Inferior parietal cortex (tissue), 1 donor: Measurements from ENCODE around the gene PLEKHJ1.
A peak's percentile ranks its signal among the peaks of the same experiment; 100 is the strongest.
"Not testable (repeated sequence)": the region's sequence is repeated elsewhere in the genome, so short reads cannot be mapped to it uniquely, and the experiment has no call there.

Source experiments
- DNase-seq: peaks from one replicate; pipeline ENCODE4 v3.0.0-alpha.2; 2016; ENCODE audit errors: extremely low spot score

PLEKHJ1 gene, protein sequence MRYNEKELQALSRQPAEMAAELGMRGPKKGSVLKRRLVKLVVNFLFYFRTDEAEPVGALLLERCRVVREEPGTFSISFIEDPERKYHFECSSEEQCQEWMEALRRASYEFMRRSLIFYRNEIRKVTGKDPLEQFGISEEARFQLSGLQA

DNA sequence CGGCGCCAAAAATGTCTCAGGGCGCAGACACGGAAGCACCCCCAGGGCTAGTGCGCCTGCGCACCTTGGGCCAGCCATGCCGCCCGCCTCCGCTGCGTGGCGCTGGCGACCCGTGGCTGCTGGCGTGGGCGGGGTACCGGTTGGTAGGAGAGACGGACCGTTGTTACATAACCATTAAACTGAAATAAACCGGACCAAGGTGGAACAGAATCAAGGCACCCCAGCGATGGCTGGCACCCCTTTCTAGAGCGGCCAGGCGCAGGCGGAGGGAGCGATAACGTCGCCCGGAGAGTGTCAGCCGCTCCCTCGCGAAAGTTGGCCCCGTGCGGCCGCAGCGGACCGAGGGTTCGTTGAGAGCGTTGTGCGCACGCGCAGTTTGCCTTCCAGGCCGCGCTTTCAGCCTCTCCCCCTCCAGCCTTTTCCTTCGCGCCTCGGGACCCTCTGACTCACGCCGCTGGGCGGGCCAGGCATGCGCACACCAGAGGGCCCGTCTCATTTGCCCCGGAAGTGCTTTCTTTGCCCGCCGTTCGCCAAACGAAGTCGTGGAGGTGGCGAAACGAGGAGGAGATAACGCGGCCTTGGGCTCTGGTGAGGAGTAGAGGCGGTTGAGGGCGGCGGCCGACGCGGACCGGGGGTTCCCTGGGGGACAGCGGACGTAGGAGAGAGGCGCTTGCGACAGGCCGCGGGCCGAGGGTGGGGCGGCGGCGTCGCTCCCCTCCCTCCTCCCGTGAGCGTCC, at the start of gene PLEKHJ1, which contains the start of gene SF3A2:
TSS of gene PLEKHJ1 (minus strand) at position 16 of the 737 bp plus-strand sequence. CDS start 81 bp downstream, outside the sequence.
TSS of gene SF3A2 (plus strand) at position 511 of the 737 bp plus-strand sequence. CDS start 6,595 bp downstream, outside the sequence.
- peak; percentile 96 for DNase-seq

DNA sequence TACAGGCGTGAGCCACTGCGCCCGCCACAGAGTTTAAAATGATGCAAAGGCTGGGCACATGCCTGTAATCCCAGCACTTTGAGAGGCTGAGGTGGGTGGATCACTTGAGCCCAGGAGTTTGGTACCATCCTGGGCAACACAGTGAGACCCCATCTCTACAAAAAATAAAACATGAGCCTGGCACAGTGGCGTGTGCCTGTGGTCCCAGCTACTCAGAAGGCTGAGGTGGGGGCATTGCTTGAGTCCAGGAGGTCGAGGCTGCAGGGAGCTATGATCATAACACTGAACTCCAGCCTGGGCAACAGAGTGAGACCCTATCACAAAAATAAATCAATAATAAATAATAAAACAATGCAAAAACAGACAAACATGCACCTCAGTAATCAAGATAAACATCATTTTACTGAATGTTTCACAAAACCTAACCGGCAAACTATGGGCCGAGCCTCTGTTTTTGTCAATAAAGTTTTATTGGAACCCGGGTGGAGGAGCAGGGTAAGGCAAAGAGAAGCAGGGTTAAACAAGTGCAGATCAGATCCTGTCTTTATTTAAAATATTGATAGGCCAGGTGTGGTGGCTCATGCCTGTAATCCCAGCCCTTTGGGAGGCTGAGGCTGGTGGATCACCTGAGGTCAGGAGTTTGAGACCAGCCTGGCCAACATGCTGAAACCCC, 47.8 kb upstream of the PLEKHJ1 start:
- no peak for DNase-seq

DNA sequence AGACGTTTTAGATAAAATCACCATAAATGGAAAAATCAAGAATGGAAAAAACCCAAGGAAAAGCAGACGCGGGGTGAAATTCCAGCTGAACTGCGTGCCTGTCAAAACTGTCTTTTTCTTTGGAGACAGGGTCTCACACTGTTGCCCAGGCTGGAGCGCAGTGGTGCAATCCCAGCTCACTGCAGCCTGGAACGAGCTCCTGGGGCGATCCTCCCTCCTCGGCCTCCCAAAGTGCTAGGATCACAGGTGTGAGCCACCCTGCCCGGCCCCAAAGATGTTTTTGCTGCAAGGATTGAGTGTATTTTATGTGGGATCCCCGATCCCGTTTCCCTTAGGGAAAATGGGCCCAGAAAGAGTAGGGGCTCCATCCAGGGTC, 46.7 kb upstream of the PLEKHJ1 start:
- no peak for DNase-seq

DNA sequence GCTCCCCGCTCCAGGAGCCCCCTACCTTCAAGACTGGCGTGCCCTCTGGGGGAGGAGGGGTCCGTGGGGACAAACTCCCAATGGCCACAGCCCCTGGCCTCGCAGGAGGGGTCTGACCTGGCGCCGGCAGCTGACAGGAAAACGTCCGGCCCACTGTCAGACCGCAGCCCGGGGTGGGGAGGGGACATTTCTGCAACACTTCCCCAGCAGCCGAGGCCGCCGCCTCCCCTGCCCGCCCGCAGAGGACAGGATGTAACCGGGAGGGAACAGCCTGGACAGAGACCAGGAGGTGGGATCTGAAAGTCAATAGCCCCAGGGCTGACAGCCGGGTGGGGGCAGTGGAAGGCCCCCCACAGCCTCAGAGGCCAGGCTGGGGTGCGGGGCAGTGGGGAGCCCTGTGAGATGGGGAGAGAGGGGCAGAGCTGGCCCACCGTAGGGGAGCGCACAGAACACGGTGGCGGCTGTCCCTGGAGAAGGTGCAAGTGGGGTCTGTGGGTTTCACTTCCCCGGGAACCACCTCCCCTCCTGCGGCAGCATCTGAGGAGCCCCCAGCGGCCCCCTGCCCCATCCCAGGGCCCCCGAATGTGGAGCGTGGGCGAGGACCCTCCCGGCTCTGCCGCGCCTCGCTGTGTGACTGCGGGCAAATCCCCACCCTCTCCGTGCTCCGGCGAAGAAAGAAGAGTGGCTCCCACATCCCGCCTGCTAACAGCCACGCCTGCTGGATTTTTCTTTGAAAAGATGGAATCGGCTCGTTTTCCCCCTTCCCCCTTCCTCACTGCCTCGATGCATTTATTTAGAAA, 46.1 kb upstream of the PLEKHJ1 start, which contains the start of gene PEAK3:
TSS of gene PEAK3 (minus strand) at position 114 of the 800 bp plus-strand sequence. CDS start 1,244 bp downstream, outside the sequence.
- DNase-seq, result no peak

DNA sequence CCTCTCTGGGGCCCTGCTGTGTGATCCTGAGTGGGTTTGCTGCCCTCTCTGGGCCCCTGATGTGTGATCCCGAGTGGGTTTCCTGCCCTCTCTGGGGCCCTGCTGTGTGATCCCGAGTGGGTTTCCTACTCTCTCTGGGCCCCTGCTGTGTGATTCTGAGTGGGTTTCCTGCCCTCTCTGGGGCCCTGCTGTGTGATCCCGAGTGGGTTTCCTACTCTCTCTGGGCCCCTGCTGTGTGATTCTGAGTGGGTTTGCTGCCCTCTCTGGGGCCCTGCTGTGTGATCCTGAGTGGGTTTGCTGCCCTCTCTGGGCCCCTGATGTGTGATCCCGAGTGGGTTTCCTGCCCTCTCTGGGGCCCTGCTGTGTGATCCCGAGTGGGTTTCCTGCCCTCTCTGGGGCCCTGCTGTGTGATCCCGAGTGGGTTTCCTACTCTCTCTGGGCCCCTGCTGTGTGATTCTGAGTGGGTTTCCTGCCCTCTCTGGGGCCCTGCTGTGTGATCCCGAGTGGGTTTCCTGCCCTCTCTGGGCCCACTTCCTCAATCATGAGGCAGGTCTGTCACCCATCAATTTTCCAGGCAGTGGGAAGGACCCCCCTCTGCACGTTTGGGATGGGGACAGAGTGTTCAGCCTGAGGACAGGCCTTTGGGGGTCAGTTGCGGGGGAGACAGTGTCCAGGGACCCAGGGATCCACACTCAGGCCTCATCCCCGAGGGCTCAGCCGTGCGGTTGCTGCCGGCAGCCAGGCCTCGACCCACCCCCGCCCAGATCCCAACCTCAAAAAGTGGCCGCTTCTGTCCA, 45.3 kb upstream of the PLEKHJ1 start:
- DNase-seq, result not testable (repeated sequence)

DNA sequence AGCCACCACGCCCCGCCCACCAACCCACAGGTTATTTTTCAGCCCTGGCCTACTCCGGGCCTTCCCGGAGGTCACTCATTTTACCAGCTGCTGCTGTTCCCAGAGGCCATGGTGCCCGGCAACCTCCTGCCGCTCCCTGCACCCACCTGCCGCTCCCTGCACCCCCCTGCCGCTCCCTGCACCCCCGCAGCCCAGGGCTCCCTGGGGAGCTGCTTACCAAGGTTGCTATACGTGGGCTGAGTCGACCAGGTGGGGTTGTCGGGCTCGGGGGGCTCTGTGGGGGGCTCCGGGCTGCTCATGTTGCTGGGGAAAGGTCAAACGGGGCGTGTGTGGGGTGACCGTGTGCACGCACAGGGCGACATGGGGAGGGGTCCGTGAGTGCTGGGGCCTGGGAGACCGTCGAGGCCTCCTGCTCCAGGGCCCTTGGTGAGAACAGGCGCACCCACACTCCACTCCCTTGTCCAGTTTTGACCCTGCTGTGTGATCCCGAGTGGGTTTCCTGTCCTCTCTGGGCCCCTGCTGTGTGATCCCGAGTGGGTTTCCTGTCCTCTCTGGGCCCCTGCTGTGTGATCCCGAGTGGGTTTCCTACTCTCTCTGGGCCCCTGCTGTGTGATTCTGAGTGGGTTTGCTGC, 44.6 kb upstream of the PLEKHJ1 start:
- DNase-seq, result no peak

DNA sequence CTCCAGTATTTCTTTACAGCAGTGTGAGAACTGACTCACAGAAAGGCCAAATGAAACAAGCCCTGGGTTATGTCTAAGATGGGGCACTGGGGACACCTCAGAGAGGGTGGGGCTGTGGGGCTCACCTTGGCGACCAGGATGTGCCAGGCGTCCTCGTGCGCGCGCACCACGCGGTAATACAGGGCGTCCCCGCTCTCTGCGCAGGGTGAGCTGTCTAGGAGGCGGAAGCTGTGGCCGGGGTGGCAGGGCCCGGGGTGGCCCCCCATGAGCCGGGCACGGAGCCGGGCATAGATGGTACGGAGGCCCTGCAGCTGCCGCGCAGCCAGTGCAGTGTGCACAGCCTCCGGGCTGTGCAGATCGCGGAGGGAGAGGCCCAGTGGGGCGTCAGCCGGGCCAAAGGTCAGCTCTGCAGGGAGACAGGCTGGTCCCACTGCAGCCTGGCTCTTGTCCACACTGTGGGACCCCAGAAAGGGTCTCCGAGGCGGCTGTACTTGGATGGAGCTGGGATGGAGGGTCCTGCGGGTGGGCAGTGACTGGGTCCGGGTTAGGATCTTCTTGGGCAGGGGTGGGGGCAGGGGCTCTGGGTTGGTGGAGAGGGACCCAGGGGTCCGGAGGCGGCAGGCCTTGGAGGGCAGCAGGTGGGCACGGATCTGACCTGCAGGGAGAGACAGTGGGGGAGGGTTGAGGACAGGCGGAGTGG, 42.5 kb upstream of the PLEKHJ1 start:
- no peak for DNase-seq

DNA sequence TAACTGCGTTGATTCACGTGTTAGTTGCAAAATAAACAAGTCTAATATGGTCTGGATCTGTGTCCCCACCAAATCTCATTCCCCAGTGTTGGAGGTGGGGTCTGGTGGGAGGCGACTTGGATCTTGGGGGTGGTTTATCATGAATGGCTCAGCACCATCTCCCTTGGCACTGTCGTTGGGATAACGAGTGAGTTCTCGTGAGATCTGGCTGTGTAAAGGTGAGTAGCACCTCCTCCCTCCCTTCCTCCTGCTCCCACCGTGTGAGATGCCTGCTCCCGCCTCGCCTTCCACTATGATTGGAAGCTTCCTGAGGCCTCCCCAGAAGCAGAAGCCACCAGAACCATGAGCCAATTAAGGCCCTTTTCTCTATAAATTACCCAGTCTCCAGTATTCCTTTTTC, 41.0 kb upstream of the PLEKHJ1 start:
- DNase-seq, result no peak

DNA sequence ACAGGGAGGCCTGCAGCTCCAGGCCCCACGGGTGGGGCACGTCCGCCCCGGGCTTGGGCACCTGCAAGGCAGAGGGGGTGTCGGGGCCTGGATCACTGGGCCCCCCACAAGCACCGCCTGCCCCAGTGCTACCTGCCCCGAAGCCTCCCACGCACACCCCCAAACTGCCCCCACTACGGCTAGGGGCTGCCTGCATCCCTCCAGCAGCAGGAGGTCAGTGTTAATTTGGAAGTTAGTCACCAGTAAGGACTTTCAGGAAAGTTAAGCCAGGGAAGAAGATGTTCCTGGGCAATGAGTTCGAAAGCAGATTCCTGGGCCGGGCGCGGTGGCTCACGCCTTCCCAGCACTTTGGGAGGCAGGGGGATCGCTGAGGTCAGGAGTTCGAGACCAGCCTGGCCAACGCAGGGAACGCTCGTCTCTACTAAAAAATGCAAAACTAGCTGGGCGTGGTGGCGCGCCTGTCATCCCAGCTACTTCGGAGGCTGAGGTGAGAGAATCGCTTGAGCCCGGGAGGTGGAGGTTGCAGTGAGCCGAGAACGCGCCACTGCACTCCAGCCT, 40.4 kb upstream of the PLEKHJ1 start:
- DNase-seq, result no peak

DNA sequence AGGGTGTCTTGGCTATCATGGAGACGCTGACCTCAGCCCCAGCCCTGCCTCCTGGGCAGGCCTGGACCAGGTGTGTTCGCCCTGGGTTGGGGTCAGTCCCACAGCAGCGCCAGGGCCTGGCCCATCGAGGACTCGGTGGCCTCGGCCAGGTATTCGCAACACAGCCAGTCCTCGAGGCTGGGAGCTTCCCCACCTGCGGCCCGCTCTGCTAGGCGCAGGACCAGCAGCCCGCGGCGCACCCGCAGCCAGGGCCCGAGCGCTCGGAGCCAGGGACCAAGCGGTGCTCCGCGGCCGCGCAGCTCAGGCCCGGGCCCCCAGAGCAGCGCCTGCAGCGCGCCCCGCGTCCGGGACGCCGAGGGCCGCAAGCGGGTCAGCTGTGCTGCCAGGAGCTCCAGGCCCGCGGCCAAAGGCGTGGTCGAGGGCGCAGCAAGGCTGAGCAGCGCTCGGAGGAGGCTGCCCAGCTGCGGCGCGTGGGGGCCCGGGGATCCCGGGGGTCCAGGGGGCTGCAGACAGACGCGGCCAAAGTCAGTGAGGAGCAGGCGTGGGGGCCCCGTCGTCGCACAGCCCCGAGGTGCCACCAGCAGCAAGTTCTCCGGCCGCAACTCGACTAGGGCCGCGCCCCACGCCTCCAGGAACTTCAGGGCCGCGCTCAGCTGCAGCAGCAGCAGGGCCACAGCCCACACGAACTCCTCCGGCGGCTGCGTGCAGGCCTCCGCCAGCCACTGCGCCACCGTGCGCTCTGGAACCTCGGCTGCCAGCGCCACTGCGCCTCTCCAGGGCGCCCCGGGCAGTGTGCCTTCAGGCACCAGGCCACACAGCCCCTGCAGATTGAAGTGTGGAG, 39.7 kb upstream of the PLEKHJ1 start:
- no peak for DNase-seq

DNA sequence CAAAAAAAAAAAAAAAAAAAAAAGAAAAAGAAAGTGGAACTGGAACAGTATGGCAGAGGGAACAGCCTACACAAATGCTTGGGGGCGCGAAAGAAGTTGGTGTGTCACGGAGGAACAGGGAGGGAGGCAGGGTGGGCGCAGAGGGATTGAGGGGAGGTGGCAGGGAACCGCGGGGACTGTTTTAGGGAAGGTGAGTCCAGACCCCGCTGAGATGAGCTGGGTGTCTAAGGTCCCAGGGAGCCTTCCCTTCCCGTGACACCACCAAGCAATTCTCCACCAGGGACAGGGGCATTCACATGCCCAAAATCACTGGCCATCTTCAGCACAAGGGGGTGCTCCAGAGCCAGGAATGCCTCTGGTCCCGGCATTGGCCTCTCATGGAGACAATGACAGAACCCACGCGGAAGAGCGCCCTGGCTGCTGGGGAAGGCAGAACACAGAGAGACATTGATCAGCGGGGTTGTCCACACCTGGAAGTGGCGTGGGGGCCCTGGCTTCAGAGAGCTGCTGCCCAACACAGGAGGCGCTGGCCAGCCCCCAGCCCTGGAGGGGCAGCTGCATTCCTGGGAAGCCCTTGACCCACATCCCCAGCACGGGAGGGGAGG, 38.9 kb upstream of the PLEKHJ1 start:
- peak; percentile 76 for DNase-seq

DNA sequence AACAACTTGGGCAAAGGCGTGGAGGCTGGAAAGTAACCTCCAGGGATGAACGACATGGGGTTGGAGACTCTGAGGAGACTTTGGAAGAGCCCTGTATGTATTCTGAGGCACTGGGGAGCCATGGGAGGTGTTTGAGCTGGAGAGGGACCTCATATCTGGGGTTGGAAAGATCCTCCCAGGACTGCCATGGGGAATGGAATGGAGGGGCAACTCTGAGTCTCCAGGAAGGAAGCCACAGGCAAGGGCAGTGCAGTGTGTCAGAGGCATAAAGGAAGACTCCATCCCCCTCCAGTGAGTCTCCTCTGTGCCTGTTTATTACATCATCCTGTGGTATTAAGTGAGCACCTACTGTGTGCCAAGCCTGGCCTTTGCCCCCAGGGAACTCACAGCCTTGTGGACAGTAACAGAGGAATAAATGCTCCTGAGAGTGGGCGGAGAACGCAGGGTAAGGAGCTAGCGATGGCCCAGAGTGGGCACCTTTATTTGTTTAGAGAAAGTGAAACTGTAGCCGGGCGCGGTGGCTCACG, 38.1 kb upstream of the PLEKHJ1 start:
- no peak for DNase-seq

DNA sequence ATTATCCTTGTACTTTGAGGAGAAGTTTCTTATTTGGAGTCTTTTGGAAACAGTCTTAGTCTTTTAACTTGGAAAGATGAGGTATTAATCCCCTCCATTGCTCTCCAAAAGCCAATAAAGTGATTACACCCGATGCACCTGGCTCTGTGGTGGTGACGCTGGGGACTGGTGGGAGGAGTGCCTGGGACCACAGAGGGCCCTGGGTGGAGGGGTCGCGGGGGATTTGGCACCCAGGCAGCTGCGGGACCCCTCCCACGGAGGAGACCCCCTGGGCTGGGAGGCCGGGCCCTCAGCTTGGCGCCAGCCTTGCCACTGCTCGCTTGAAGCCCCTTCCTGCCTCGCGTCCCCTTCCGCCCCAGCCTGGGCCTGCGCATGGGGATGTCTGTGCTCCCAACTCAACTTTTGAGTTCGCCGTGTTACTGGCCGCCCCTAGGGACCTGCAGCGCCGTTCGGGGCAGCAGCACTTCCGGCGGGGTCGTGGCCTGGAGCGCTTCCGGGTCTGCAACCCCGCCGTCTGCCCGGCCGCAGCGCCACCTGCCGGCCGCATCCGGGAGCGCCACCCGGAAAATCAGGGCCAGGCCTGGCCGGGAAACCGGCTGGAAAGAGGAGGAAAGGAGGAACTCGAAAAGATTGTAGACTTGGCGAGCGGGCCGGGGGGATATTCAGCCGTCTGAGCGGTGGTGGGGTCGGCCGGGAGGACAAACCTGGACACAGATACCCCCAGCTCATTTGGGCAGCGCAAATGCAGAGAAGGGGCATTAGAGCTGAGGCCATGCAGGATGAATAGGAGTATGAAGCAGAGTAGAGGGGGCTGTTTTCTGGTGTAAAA, 37.4 kb upstream of the PLEKHJ1 start:
- peak; percentile 63 for DNase-seq

DNA sequence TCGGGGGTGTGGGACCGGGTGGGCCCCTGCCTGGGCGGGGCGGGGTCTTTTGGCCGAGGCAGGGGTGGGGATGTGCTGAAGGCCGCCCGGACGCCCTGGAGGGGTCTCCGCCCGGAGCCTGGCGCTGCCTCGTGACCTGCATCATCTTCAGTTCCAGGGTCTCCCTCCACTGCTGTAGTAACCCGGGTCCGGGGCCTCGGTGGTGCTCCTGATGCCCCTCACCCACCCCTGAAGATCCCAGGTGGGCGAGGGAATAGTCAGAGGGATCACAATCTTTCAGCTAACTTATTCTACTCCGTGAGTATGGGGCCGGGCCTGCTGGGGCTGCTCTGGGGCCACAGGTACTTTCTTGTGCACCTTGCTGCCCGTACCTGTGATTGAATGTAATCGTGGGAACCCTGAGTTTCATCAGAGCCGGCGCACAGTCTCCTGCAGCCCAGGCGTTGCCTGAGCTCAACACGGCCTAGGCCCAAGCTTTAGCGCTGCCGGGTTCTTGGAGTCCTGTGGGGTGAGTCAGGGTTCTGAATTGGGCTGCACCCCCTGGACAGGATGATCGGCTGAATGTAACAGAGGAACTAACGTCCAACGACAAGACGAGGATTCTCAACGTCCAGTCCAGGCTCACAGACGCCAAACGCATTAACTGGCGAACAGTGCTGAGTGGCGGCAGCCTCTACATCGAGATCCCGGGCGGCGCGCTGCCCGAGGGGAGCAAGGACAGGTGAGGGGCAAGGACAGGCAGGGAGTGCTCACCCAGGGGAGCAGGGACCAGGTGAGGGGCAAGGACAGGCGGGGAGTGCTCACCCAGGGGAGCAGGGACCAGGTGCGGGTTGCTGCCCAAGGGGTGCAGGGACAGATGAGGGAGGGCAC, 35.3 kb upstream of the PLEKHJ1 start:
- no peak for DNase-seq

DNA sequence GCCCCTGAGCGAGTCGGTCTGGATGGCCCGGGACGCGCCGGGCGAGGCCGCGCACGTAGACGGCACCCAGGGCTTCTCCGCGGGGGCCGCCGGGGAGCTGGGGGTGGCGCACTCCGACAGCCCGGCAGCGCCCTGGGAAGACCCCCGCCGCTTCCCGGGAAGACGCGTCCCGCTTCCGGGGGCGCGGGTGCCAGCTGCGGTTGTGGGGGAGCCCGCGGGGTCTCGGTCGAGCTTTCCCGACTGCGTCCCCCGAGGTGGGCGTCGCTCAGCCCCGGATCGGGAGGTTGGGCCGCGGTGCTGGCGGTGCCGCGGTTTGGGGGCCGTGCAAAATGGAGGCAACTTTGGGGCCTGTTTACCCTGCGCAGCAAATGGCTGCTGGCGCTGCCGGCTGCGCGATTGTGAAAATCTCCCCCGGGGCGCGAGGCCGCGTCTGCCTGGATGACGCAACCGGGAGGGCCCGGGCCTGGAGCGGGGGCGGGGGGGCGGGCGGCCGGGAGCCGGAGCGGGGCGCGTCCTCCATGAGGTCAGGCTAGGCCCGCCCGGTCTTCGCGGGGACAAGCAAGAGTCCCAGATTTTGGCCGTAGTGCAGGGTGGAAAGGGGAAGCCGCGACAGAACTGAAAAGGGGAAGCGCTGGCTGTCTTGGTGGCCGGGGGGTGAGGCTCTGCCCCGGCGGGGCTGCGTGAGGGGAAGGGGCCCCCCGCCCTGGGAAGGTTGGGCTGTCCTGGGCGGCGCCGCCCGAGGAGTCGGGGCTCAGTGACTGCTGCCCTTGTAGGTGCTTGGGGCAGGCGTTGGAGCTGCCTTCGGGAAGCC, 34.5 kb upstream of the PLEKHJ1 start:
- DNase-seq, result peak; percentile 39

DNA sequence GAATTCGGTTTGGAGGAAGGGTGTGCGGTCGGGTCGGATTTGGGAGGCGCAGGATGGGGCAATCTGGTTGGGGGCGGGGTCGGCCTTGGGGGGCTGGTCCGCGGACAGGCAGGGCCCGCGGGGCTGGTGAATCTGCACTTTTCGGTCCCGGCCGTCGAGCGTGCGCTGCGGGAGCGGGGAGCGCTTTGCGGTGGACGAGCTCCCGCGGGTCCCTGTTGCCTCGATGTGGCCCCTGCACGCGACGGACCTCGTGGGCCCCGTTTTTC, 34.0 kb upstream of the PLEKHJ1 start:
- DNase-seq, result no peak
